ENCODE measurements around the gene CD40.
"Not testable (repeated sequence)": the region's sequence is repeated elsewhere in the genome, so short reads cannot be mapped to it uniquely, and the experiment has no call there.

CD40 gene

DNA sequence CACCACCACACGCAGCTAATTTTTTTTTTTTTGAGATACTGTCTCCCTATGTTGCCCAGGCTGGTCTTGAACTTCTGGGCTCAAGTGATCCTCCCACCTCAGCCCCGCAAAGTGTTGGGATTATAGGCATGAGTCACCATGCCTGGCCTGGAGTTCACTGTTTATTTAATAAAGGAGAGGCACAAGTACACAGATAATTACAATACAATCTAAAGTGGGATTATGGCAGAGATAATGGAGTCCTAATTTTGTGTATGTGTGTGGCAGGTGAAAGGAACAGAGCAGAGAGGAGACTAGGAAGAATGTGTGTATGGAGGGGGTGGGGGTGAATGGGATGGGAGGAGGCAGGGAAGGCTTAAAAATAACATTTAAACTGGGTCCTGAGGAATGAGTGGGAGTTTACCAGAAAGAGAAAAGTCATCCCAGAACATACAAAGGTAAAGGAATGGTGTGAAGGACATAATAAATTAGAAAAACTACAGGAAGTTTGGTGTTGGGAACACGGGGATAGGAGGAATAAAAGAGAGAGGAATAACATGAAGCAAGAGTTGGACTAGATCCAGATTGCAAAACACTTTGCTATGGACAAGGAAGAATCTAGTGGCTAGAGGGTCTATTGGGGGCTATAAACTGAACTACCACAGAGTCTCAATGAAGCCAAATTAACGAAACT lies 32.8 kb upstream of the CD40 start:
- peak; percentile 50 to 58 for DNase-seq (ENCODE audit: low read depth in 2 of 2)
- H3K4me3 ChIP-seq (replicated peaks in 1 of 2; ENCODE audit: low read depth in 2 of 2, low read length in 2 of 2), result no peak overlapping the region
- TF ChIP-seq, protein P1, sequence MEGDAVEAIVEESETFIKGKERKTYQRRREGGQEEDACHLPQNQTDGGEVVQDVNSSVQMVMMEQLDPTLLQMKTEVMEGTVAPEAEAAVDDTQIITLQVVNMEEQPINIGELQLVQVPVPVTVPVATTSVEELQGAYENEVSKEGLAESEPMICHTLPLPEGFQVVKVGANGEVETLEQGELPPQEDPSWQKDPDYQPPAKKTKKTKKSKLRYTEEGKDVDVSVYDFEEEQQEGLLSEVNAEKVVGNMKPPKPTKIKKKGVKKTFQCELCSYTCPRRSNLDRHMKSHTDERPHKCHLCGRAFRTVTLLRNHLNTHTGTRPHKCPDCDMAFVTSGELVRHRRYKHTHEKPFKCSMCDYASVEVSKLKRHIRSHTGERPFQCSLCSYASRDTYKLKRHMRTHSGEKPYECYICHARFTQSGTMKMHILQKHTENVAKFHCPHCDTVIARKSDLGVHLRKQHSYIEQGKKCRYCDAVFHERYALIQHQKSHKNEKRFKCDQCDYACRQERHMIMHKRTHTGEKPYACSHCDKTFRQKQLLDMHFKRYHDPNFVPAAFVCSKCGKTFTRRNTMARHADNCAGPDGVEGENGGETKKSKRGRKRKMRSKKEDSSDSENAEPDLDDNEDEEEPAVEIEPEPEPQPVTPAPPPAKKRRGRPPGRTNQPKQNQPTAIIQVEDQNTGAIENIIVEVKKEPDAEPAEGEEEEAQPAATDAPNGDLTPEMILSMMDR (IDR thresholded peaks at IDR 0.05; ENCODE audit: low read depth, low read length), result no peak

DNA sequence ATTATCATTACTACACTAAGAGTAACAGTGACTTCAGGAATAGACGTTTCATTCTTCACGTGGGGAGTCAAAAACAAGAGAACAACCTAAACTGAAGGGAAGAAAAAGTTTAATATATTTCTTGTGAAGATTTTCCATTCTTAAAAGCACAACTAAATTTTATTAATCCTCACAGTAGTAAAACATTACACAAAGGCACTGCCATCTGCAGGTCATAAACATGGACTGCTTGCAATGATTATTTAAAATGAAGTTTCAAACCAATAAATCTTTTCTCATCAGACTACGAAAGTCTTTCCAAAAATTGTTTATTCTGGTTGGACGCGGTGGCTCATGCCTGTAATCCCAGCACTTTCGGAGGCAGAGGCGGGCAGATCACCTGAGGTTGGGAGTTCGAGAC lies 31.0 kb upstream of the CD40 start:
- H3K4me3 ChIP-seq (replicated peaks in 1 of 2; ENCODE audit: low read depth in 2 of 2, low read length in 2 of 2), result no peak overlapping the region
- peak; percentile 37 to 41 for DNase-seq (ENCODE audit: low read depth in 2 of 2)
- TF ChIP-seq, protein P1 (IDR thresholded peaks at IDR 0.05; ENCODE audit: low read depth, low read length), result peak; percentile 38

DNA sequence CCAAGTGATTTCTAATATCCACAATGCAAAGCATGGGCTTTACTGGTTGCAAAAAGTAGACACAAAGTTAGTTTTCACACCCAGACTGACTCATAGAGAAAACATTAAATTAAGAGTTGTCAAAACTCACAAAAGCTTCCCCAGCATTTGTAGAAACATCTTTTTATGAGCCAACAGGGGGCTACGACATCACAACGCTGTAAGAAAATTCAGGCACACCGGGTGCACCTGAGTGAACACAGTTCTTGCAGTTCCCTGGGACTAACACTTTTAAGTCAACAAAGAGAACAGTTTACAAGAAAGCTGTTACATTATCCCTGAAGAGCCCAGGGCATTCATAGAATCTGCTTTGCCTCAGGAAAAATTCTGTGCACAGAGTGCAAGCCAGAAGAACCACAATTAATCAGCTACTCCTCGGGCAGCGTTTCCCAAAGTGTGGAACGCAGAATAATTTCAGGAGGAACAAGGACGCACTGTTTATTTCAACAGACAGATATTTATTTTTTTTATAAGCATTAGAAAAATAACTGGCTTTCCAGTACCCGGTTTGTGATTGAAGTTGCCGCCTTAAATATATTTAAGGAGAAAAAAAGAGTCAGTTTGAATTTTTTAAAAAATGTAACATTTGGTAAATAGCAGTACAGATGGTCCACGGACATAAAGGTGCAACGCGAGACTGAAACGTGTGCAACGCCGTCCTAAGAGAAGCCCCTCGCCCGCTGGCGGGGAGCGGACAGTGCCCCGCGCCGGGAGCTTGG lies 29.5 kb upstream of the CD40 start:
- H3K4me3 ChIP-seq (replicated peaks in 1 of 2; ENCODE audit: low read depth in 2 of 2, low read length in 2 of 2), result peak overlapping the region; percentile 86 to 88
- DNase-seq (ENCODE audit: low read depth in 2 of 2), result peak; percentile 8 to 22
- TF ChIP-seq, protein P1 (IDR thresholded peaks at IDR 0.05; ENCODE audit: low read depth, low read length), result no peak

DNA sequence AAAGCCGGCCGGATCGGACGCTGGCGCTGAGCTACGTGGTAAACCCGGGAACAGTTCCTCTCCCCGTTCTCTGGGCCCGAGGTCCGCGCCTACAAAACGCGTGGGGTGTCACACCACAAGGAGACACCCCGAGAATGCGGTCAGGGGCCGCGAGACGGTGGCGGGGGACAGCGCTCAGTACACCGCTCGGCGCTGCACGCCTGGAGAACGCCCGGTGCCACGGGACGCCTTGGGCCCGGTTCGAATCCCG lies 29.0 kb upstream of the CD40 start:
- TF ChIP-seq, protein P1 (IDR thresholded peaks at IDR 0.05; ENCODE audit: low read depth, low read length), result no peak
- peak overlapping the region; percentile 86 to 88 for H3K4me3 ChIP-seq (replicated peaks in 1 of 2; ENCODE audit: low read depth in 2 of 2, low read length in 2 of 2)
- DNase-seq (ENCODE audit: low read depth in 2 of 2), result no peak

DNA sequence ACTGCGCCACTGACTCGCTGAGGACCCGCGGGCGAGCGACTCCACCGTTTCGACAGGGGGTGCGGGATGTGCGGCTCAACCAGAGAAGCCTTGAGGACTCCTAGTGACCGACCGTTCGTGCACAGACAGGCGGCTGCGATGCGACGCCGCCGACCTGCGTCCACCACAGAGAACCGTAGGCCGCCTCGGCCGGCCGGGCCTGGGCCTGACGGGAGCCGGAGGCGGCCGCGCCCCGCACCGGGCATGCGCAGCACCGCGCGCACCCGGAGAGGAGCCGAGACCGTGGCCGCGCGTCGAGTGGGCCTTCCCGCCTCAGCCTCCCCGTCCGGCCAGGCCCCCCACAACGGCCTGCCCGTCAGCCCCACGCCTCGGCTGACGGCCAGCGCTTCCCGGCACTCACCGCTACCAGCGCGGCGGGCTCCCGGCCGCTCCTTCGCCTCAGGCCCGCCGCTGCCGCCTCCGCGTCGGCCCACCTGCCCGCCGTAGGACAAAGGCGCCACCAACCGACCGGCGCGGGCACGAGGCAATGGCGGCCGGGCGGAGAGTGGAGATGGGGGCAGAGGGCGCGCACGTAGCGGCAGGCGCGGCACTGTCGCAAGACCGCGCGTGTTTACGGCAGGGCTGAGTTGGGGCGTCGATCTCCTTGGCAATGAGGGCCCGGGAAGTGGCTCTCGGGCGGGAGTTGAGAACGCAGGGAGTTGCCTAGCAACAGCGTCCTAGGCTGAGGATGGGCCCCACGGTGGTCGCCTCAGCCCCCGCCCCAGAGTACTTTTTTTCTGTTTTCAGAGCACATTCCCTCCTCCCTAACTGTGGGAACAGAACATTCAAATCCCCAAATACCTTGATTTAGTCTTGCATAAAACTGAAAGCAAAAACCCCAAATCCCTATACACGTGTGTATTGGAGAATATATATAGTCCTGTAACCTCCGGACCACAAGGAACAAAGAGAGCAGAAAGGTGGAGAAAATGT lies 28.4 kb upstream of the CD40 start, which contains the start of gene NCOA5:
Gene NCOA5, minus strand, starts transcription at position 546 of the 972 bp plus-strand sequence. CDS start 10,538 bp downstream, outside the sequence.
- TF ChIP-seq, protein P1 (IDR thresholded peaks at IDR 0.05; ENCODE audit: low read depth, low read length), result no peak
- peak within 1 kb of the TSS; percentile 86 to 88 for H3K4me3 ChIP-seq (replicated peaks in 1 of 2; ENCODE audit: low read depth in 2 of 2, low read length in 2 of 2)
- DNase-seq (ENCODE audit: low read depth in 2 of 2), result peak; percentile 96 to 98

DNA sequence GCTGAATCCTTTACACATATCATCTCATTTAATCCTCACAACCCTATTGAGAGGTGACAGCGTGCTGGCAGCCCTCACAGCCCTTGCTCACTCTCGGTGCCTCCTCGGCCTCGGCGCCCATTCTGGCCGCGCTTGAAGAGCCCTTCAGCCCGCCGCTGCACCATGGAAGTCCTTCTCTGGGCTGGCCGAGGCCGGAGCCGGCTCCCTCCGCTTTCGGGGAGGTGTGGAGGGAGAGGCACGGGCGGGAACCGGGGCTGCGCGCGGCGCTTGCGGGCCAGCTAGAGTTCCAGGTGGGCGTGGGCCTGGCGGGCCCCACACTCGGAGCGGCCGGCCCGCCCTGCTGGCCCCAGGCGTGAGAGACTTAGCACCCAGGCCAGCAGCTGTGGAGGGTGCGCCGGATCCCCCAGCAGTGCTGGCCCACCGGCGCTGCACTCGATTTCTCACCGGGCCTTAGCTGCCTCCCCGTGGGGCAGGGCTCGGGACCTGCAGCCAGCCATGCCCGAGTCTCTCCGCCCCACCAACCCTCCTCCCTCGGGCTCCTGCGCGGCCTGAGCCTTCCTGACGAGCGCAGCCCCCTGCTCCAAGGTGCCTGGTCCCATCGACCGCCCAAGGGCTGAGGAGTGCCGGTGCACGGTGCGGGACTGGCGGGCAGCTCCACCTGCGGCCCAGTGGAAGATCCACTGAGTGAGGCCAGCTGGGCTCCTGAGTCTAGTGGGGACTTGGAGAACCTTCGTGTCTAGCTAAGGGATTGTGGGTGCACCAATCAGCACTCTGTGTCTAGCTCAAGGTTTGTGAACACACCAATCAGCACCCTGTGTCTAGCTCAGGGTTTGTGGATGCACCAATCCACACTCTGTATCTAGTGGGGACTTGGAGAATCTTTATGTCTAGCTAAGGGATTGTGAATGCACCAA lies 26.2 kb upstream of the CD40 start:
- not testable (repeated sequence) for H3K4me3 ChIP-seq (replicated peaks in 1 of 2; ENCODE audit: low read depth in 2 of 2, low read length in 2 of 2); DNase-seq (ENCODE audit: low read depth in 2 of 2)

All from cardiac fibroblast (primary cell).